Measurements from ENCODE around the gene PIPOX. TPM values are rescaled to one million over a fixed set of nuclear protein-coding genes. Genes with fewer than 3 reads are reported as not detected.

PIPOX gene
- total RNA-seq, 4 donors from 2014 or later, result 3.8 to 8.4 (median 5.1) TPM

- intact Hi-C loops (cut with DNase I), result no loop called here
- Histone ChIP-seq H3K4me3 (no peak overlapping the region), H3K27ac (replicated peaks in 1 of 4) (no peak overlapping the region), H3K27me3 (no peaks in the 10 kb centered on the region), H3K9me3 (no peaks in the 10 kb centered on the region), H3K36me3 (peaks cover 74 to 100% (median 100%) of the 10 kb centered on the region in 4 donors), H3K4me1 (no peaks in the 10 kb centered on the region)
- WGBS, result 59% methylated on average over 6 of the region's 6 CpGs
- no peak for TF ChIP-seq CTCF (IDR thresholded peaks at IDR 0.05)
- TF ChIP-seq POLR2A (IDR thresholded peaks at IDR 0.05; ENCODE audit: low read depth), result no peak
- TF ChIP-seq POLR2AphosphoS5 (IDR thresholded peaks at IDR 0.05), result no peak
- no peak for TF ChIP-seq EP300 (IDR thresholded peaks at IDR 0.05)
- no peak for DNase-seq (ENCODE audit: extremely low spot score)
Measured at GRCh38 chr17:29096094-29096493, 53.2 kb downstream of the PIPOX start.

DNA sequence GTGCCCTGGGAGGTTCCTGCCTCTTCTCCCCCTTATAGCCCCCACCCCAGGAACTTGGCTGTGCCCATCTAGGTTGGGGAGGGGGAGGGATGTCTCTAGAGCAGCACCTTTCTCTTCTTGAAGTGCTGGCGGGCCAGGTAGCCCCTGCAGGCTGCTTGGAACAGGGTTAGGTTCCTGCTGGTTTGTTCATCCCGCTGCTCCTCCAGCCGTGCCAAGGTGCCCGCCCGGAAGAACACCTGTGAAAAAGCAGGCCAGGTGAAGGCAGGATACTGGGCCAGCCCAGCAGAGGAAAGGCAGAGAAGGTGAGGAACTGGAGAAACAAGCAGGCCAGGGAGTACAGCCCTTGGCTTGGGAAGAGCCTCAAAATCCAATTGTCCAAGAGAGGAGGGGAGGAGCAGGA is 56.6 kb downstream of the PIPOX start:
- Histone ChIP-seq H3K9me3 (no peaks in the 10 kb centered on the region), H3K27ac (replicated peaks in 1 of 4) (no peak overlapping the region), H3K4me3 (no peak overlapping the region), H3K27me3 (no peaks in the 10 kb centered on the region), H3K36me3 (peaks cover 62 to 100% (median 100%) of the 10 kb centered on the region in 4 donors), H3K4me1 (peaks cover 0 to 4% (median 0%) of the 10 kb centered on the region in 4 donors)
- intact Hi-C loops (cut with DNase I), result no loop called here
- WGBS, result 83% methylated on average over 3 of the region's 5 CpGs
- no peak for DNase-seq (ENCODE audit: extremely low spot score)
- TF ChIP-seq EP300 (IDR thresholded peaks at IDR 0.05) (no peak), POLR2AphosphoS5 (IDR thresholded peaks at IDR 0.05) (no peak), POLR2A (IDR thresholded peaks at IDR 0.05; ENCODE audit: low read depth) (no peak), CTCF (IDR thresholded peaks at IDR 0.05) (no peak)

DNA sequence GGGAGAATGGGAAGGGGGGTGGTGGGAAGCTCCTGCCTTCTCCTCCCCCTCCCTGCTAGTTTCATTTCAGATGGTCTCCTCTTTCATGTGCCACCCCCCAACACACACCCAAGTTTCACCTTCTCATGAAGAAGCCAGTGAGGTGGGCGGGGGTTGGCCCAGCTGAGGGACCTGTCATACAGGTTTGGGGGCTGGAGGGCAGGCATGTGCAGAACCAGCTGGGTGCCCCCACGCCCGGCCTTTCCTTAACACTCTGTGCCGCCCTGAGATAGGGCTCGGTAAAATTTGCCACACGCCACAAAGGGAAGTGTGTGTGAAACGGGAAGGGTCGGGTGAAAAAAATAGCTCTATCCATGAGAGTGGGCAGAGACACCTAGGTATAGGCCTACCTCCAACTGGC is 57.4 kb downstream of the PIPOX start:
- 83% methylated on average over 8 of the region's 8 CpGs for WGBS
- Histone ChIP-seq H3K27me3 (no peaks in the 10 kb centered on the region), H3K4me3 (no peak overlapping the region), H3K36me3 (peaks cover 58 to 100% (median 98%) of the 10 kb centered on the region in 4 donors), H3K4me1 (peaks cover 0 to 4% (median 0%) of the 10 kb centered on the region in 4 donors), H3K9me3 (no peaks in the 10 kb centered on the region), H3K27ac (replicated peaks in 1 of 4) (no peak overlapping the region)
- no peak for DNase-seq (ENCODE audit: extremely low spot score)
- TF ChIP-seq POLR2A (IDR thresholded peaks at IDR 0.05; ENCODE audit: low read depth) (no peak), EP300 (IDR thresholded peaks at IDR 0.05) (no peak), CTCF (IDR thresholded peaks at IDR 0.05) (no peak), POLR2AphosphoS5 (IDR thresholded peaks at IDR 0.05) (no peak)
- intact Hi-C loops (cut with DNase I), result no loop called here

DNA sequence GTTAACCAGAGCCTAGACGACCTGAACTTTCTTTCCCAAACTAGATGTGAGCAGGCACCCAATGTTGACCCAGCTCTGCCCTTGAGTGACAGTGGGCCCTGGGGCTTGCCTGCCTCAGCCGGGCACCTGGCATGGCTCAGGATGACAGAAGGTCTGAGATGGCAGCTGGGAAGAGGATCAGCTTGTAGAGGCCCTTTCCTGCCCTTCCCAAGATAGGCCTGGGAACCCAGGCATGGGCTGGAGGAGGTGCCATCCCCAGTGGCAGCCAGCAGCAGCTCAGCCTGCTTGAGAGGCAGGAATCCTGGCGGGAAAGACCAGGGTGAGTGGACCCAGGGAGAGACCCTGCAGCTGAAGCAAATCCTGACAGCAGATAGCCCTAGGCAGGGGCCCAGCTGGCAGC is 59.1 kb downstream of the PIPOX start:
- 93% methylated on average over 3 of the region's 3 CpGs for WGBS
- no peaks in the 10 kb centered on the region for H3K9me3 ChIP-seq
- intact Hi-C loops (cut with DNase I), result no loop called here
- H3K27me3 ChIP-seq, result no peaks in the 10 kb centered on the region
- H3K36me3 ChIP-seq, result peaks cover 48 to 100% (median 98%) of the 10 kb centered on the region in 4 donors
- H3K4me3 ChIP-seq, result no peak overlapping the region
- H3K4me1 ChIP-seq, result peaks cover 0 to 4% (median 0%) of the 10 kb centered on the region in 4 donors
- no peak overlapping the region for H3K27ac ChIP-seq (replicated peaks in 1 of 4)
- DNase-seq (ENCODE audit: extremely low spot score), result no peak
- TF ChIP-seq POLR2AphosphoS5 (IDR thresholded peaks at IDR 0.05), result no peak
- no peak for TF ChIP-seq CTCF (IDR thresholded peaks at IDR 0.05)
- no peak for TF ChIP-seq POLR2A (IDR thresholded peaks at IDR 0.05; ENCODE audit: low read depth)
- no peak for TF ChIP-seq EP300 (IDR thresholded peaks at IDR 0.05)

GRCh38 chr17:29102741-29103181 is 59.8 kb downstream of the PIPOX start:
- no peak for DNase-seq (ENCODE audit: extremely low spot score)
- 92% methylated on average over 11 of the region's 11 CpGs for WGBS
- TF ChIP-seq POLR2AphosphoS5 (IDR thresholded peaks at IDR 0.05), result no peak
- TF ChIP-seq POLR2A (IDR thresholded peaks at IDR 0.05; ENCODE audit: low read depth), result no peak
- no peak for TF ChIP-seq CTCF (IDR thresholded peaks at IDR 0.05)
- no peak for TF ChIP-seq EP300 (IDR thresholded peaks at IDR 0.05)
- Histone ChIP-seq H3K9me3 (no peaks in the 10 kb centered on the region), H3K36me3 (peaks cover 41 to 100% (median 97%) of the 10 kb centered on the region in 4 donors), H3K4me3 (no peak overlapping the region), H3K27me3 (no peaks in the 10 kb centered on the region), H3K4me1 (peaks cover 0 to 4% (median 0%) of the 10 kb centered on the region in 4 donors), H3K27ac (replicated peaks in 1 of 4) (no peak overlapping the region)
- intact Hi-C loops (cut with DNase I), result no loop called here
